HCT116 (cell line): ENCODE results near the gene HAPLN2. TPM values are rescaled to one million over a fixed set of nuclear protein-coding genes. Genes with fewer than 3 reads are reported as not detected.

Experiments
- ATAC-seq: fragments of 200-7000 bp; cut with Tn5 transposase; 2 replicates; pipeline ENCODE4 v1.9.1; 2020; ENCODE audit warnings: mild to moderate bottlenecking, moderate library complexity
- BruUV-seq: library from RNA; stranded (reverse); fragments of 400-500 nt; replicated peaks from 2 replicates; lab custom pipeline; 2021; lab: Mats Ljungman, UMichigan
- CTCF ChIA-PET: fragments of 300-600 bp; sonication (Branson Sonifier 250); formaldehyde crosslinking; loops from one replicate; lab custom pipeline; 2021; ENCODE audit warnings: antibody characterized with exemption; lab: Charles Lee
- POLR2A ChIA-PET: fragments of 300-600, 350-600 bp; sonication (Branson Sonifier 250); formaldehyde crosslinking; loops from one replicate; lab custom pipeline; 2021; ENCODE audit warnings: antibody characterized with exemption; lab: Charles Lee
- RAD21 ChIA-PET, 2 experiments: fragments of 300-600 bp; sonication (Branson Sonifier 250); formaldehyde crosslinking; loops; one replicate each; lab custom pipeline; 2023; ENCODE audit warnings: low total read pairs in 2 of 2; ENCODE audit not compliant: uncharacterized antibody in 2 of 2, unreplicated experiment in 2 of 2, low non-redundant PET in 1 of 2; lab: Charles Lee
- DNase-seq: peaks from one replicate; pipeline ENCODE4 v3.0.0-alpha.2; 2010; ENCODE audit warnings: low read depth, low spot score
- H2AFZ ChIP-seq: fragments of 200-600 bp; shearing (Covaris generic), sonication (generic); 2 replicates; pipeline ENCODE4 v1.6.1; 2017; ENCODE audit warnings: low read depth, mixed run types, mixed read lengths, antibody characterized with exemption, low read length; ENCODE audit not compliant: poor library complexity, severe bottlenecking
- H3K27ac ChIP-seq: 2 replicates; pipeline ENCODE4 v1.5.1; 2012; ENCODE audit warnings: low read depth, low read length
- H3K27me3 ChIP-seq: fragments of 200-600 bp; sonication (generic); 2 replicates; pipeline ENCODE4 v1.6.1; 2016; ENCODE audit warnings: mixed run types, low read length, mixed read lengths; ENCODE audit not compliant: insufficient read depth
- H3K36me3 ChIP-seq, 2 experiments: fragments of 200-500 bp in 1 of 2; fragments of 200-600 bp in 1 of 2; sonication (Bioruptor generic) in 1 of 2; sonication (generic) in 1 of 2; 2 replicates each; pipeline versions ENCODE4 v1.5.1 to v1.6.1; 2014 to 2016; ENCODE audit warnings: low read length in 2 of 2, inconsistent platforms in 1 of 2, mixed read lengths in 1 of 2, mixed run types in 1 of 2; ENCODE audit not compliant: insufficient read depth in 2 of 2, control insufficient read depth in 1 of 2
- H3K4me1 ChIP-seq, 2 experiments: fragments of 200-600 bp in 1 of 2; sonication (generic) in 1 of 2; 2 replicates each; pipeline versions ENCODE4 v1.5.1 to v1.6.1; 2012 to 2017; ENCODE audit warnings: low read length in 2 of 2, inconsistent platforms in 1 of 2, mild to moderate bottlenecking in 1 of 2, mixed read lengths in 1 of 2, mixed run types in 1 of 2, moderate library complexity in 1 of 2; ENCODE audit not compliant: insufficient read depth in 2 of 2, control insufficient read depth in 1 of 2
- H3K4me2 ChIP-seq: fragments of 200-600 bp; sonication (generic); 2 replicates; pipeline ENCODE4 v1.6.1; 2017; ENCODE audit warnings: mixed run types, low read length, mixed read lengths
- H3K4me3 ChIP-seq, 2 experiments: fragments of 200-600 bp in 1 of 2; sonication (generic) in 1 of 2; replicated peaks in 1 of 2; 2 replicates each; pipeline ENCODE4 v1.5.1; 2011 to 2016; ENCODE audit warnings: low read length in 2 of 2, control low read depth in 1 of 2, low read depth in 1 of 2, mild to moderate bottlenecking in 1 of 2, mixed read lengths in 1 of 2, mixed run types in 1 of 2
- H3K79me2 ChIP-seq: fragments of 200-600 bp; sonication (generic); 2 replicates; pipeline ENCODE4 v1.6.1; 2017; ENCODE audit warnings: mild to moderate bottlenecking, mixed run types, low read length, moderate library complexity, mixed read lengths; ENCODE audit not compliant: insufficient read depth
- H3K9ac ChIP-seq: fragments of 200-600 bp; sonication (generic); 2 replicates; pipeline ENCODE4 v1.6.1; 2016; ENCODE audit warnings: low read length, mixed read lengths
- H3K9me2 ChIP-seq: fragments of 200-600 bp; sonication (generic), shearing (Covaris generic); 2 replicates; pipeline ENCODE4 v1.6.1; 2017; ENCODE audit warnings: mixed run types, mild to moderate bottlenecking, moderate library complexity; ENCODE audit not compliant: insufficient read depth
- H3K9me3 ChIP-seq, 2 experiments: fragments of 200-500 bp in 1 of 2; fragments of 200-600 bp in 1 of 2; sonication (Bioruptor generic) in 1 of 2; sonication (generic) in 1 of 2; 2 replicates each; pipeline ENCODE4 v1.6.1; 2014 to 2017; ENCODE audit warnings: low read length in 2 of 2, mixed read lengths in 2 of 2, inconsistent platforms in 1 of 2, low read depth in 1 of 2, mild to moderate bottlenecking in 1 of 2, mixed run types in 1 of 2, moderate library complexity in 1 of 2; ENCODE audit not compliant: control insufficient read depth in 1 of 2, insufficient read depth in 1 of 2
- H4K20me1 ChIP-seq: fragments of 200-600 bp; sonication (generic), shearing (Covaris generic); 2 replicates; pipeline ENCODE4 v1.6.1; 2017; ENCODE audit warnings: mixed run types, mild to moderate bottlenecking, moderate library complexity; ENCODE audit not compliant: insufficient read depth
- CBX3 ChIP-seq: IDR thresholded peaks from 2 replicates; pipeline ENCODE4 v1.6.1; 2012; ENCODE audit warnings: low read depth
- CTCF ChIP-seq, 3 experiments: fragments of 200-600 bp in 1 of 3; sonication (generic) in 1 of 3; IDR thresholded peaks in 2 of 3; conservative IDR thresholded peaks in 1 of 3; 2 replicates each; pipeline ENCODE4 v1.5.1; 2012 to 2017; ENCODE audit warnings: low read depth in 2 of 3, low read length in 2 of 3, antibody characterized with exemption in 1 of 3, borderline replicate concordance in 1 of 3, control low read depth in 1 of 3, mild to moderate bottlenecking in 1 of 3, mixed read lengths in 1 of 3, mixed run types in 1 of 3, moderate library complexity in 1 of 3; ENCODE audit not compliant: insufficient read depth in 1 of 3
- EGR1 ChIP-seq: IDR thresholded peaks from 2 replicates; pipeline ENCODE4 v1.6.1; 2012; ENCODE audit warnings: low read depth
- POLR2AphosphoS5 ChIP-seq: IDR thresholded peaks from 2 replicates; pipeline ENCODE4 v1.6.1; 2011; ENCODE audit warnings: mild to moderate bottlenecking, low read depth, low read length, moderate library complexity
- RAD21 ChIP-seq: IDR thresholded peaks from 2 replicates; pipeline ENCODE4 v1.6.1; 2012; ENCODE audit warnings: low read depth, mild to moderate bottlenecking
- YY1 ChIP-seq: IDR thresholded peaks from 2 replicates; pipeline ENCODE4 v1.6.1; 2011; ENCODE audit warnings: low read length, low read depth, moderate library complexity, mild to moderate bottlenecking; ENCODE audit not compliant: insufficient replicate concordance; ENCODE audit errors: extremely low read depth
- ZFX ChIP-seq: fragments of 450-650 bp; IDR thresholded peaks from 2 replicates; pipeline ENCODE4 v1.6.1; 2017
- intact Hi-C: fragments of 100-400 bp; cut with micrococcal nuclease; formaldehyde crosslinking; loops from 2 replicates; pipeline ENCODE4 v1.10.0; 2022
- total RNA-seq: library from RNA; stranded (reverse); gene quantifications from one replicate; pipeline ENCODE4 v1.2.1, GENCODE V29; 2021; ENCODE audit not compliant: unreplicated experiment
- TF ChIP-seq, protein P1 (sequence below): IDR thresholded peaks from 2 replicates; pipeline ENCODE4 v1.6.1; 2012

Gene HAPLN2
- total RNA-seq, 1 experiment from 2014 or later, result 0.54 TPM

DNA sequence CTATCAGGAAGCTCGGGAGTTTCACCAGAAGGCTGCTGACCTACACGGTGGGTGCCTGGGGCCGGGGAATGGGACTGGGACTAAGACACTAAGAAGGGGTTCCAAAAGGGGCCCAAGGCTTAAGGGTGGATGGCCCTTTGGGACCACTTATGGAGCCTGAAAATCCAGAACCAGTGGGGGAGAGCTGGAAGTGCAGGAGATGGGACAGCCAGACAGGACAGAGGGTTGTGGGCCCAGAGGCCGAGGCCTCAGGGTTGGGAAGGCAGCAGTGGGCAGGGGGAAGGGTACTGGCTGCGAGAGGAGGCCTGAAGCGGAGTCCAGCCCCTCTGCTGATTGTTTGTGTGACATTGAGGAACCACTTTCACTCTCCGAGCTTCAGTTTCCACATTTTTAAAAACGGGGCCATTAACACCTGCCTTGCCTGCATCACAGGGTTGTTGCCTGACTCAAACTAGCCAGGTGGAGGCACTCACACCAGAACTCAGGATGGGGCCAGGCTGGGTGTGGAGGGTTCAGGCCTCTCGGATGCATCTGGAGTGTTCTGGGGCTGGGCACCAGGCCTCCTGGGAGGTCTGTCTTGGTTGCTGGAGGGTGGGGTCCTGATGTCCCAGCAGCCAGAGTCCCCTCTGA is 36.7 kb upstream of the HAPLN2 start:
- TF ChIP-seq EGR1 (no peak), RAD21 (no peak), CBX3 (no peak), POLR2AphosphoS5 (no peak)
- TF ChIP-seq, protein P1, sequence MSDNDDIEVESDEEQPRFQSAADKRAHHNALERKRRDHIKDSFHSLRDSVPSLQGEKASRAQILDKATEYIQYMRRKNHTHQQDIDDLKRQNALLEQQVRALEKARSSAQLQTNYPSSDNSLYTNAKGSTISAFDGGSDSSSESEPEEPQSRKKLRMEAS, result no peak
- no peak overlapping the region for H3K9ac ChIP-seq
- no peaks in the 10 kb centered on the region for H3K9me2 ChIP-seq
- no peaks in the 10 kb centered on the region for H3K36me3 ChIP-seq
- no peaks in the 10 kb centered on the region for H4K20me1 ChIP-seq
- no TSS peak for BruUV-seq
- no peak for DNase-seq
- peaks cover 11 to 24% of the 10 kb centered on the region in 2 experiments for H3K4me1 ChIP-seq
- H3K79me2 ChIP-seq, result no peaks in the 10 kb centered on the region
- no peak overlapping the region for H2AFZ ChIP-seq
- H3K27me3 ChIP-seq, result no peaks in the 10 kb centered on the region
- no peak overlapping the region for H3K4me2 ChIP-seq
- ChIA-PET POLR2A (no interaction called here), CTCF (no interaction called here), RAD21 (no interaction called here)
- no peak for ATAC-seq
- no peaks in the 10 kb centered on the region for H3K9me3 ChIP-seq
- no peak overlapping the region for H3K4me3 ChIP-seq
- no peak overlapping the region for H3K27ac ChIP-seq
- intact Hi-C loops, result no loop called here

- Histone ChIP-seq H3K27me3 (no peaks in the 10 kb centered on the region), H3K9ac (no peak overlapping the region), H3K4me1 (peaks cover 11 to 28% of the 10 kb centered on the region in 2 experiments), H3K79me2 (no peaks in the 10 kb centered on the region), H3K27ac (no peak overlapping the region), H2AFZ (peak overlapping the region; percentile 97), H3K4me2 (peak overlapping the region; percentile 19; the same call in 1 of the 2 replicates), H3K9me3 (no peaks in the 10 kb centered on the region), H4K20me1 (no peaks in the 10 kb centered on the region), H3K4me3 (no peak overlapping the region), H3K36me3 (no peaks in the 10 kb centered on the region), H3K9me2 (no peaks in the 10 kb centered on the region)
- RAD21 ChIA-PET, result interaction anchor here in 1 of 2 experiments (0.6 kb wide), 1 partner anchor 138 kb away, joined by 4 read pairs; no protein-coding TSS in a partner anchor
- POLR2A ChIA-PET, result no interaction called here
- TF ChIP-seq CBX3 (no peak), RAD21 (peak; percentile 88), ZFX (no peak), YY1 (no peak), CTCF (IDR thresholded peaks at IDR 0.05 in 2 of 3, conservative IDR thresholded peaks at IDR 0.05 in 1 of 3; ENCODE audit: borderline replicate concordance in 1 of 3, insufficient read depth in 1 of 3, low read depth in 2 of 3, low read length in 2 of 3) (peak; percentile 84 to 94 (median 91))
- no TSS peak for BruUV-seq
- ATAC-seq (peak; percentile 61), DNase-seq (peak; percentile 83)
- CTCF ChIA-PET, result interaction anchor here (1.0 to 3.0 kb wide), 3 partner anchors 16 to 127 kb away, joined by 3 to 19 read pairs (median 3); no protein-coding TSS in a partner anchor
- intact Hi-C loops, result loop anchor here (1.0 to 2.0 kb wide), 2 partner anchors 24 to 127 kb away; no protein-coding TSS in a partner anchor
Measured at GRCh38 chr1:156583821-156584622, 35.2 kb upstream of the HAPLN2 start.
